Ammon's horn (tissue), 1 donor: ENCODE measurements around the gene C1orf146.
"Not testable (repeated sequence)": the region's sequence is repeated elsewhere in the genome, so short reads cannot be mapped to it uniquely, and the experiment has no call there.

Source experiments
- DNase-seq: peaks from one replicate; pipeline ENCODE4 v3.0.0-alpha.2; 2016; ENCODE audit warnings: low spot score

C1orf146 gene

DNA sequence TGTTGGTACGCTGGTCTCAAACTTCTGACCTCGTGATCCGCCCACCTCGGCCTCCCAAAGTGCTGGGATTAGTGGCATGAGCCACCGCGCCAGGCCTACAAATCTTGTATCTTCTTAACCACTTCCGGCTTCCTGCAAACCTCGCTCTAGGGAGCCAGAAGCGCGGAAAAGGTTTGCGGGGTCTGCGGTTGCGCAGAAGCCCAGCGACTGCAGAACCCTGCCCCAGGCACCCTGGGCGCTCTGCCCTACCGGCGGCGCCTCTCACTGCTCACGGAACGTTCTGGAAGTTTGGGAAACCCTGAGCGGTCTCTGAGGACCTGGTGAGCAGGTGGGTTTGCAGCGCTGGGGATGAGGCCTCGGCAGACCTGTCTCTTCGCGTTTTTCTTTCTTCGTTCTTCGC lies at the start of gene C1orf146:
Gene C1orf146 (plus strand): TSS at position 195 of the 400 bp plus-strand sequence. CDS start 13,506 bp downstream, outside the sequence.
- DNase-seq, result no peak

- DNase-seq, result peak; percentile 83
Observed at GRCh38 chr1:92168657-92169056, 49.1 kb upstream of the C1orf146 start.

DNA sequence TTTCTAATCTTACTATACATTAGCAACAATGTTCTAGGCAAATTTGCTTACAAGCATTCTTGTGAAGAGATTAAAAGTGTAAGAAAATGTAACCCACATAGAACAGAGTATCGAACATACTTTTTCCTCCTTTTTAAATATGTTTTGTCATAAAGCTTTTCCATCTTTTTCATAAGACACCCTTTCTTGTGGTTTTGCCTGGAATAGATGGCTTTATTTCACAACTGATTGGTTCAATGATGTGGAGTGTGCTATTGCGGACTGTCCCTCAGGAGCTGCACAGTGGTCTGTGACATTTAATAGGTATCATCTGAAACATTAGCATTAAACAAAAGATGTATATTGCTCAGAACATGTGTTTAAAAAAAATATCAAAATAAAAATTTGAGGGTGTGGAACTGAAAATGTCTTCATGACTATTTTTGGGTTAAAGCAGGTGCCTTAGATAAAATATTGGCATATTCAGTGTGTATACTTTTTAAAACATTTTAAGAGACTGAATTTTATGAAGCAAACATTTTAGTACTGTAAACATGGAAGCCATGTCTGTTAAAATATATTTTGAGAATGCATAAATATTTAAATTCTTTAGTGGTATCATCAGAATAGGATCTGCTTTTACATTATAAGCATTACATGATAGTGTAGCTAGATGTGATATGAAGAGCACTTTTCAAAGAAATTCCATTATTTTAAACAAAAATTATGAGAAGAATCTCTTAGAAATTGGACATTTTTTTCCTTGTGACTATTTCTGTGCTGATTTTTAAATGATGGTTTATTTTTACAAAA lies 48.3 kb upstream of the C1orf146 start:
- DNase-seq, result no peak

DNA sequence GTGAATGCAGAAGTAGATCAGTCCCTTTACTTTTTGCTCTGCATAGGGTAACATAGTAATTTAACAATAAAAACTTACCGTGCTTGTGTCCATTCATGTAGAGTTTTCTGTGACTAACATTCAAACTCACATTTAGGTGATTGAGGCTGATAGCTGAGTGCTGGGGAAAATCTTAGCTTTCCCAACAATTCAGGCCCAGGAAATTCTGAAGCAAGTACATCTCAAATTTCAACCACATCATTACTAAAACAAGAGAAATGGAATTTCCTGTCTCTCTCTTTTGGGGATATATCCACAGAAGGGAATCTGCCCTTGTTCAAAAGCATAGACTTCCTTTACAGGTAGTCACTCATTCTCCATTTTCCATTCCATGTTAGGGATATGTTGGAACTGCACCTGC lies 33.1 kb upstream of the C1orf146 start:
- no peak for DNase-seq

GRCh38 chr1:92186081-92186480 lies 31.6 kb upstream of the C1orf146 start:
- peak; percentile 11 for DNase-seq

DNA sequence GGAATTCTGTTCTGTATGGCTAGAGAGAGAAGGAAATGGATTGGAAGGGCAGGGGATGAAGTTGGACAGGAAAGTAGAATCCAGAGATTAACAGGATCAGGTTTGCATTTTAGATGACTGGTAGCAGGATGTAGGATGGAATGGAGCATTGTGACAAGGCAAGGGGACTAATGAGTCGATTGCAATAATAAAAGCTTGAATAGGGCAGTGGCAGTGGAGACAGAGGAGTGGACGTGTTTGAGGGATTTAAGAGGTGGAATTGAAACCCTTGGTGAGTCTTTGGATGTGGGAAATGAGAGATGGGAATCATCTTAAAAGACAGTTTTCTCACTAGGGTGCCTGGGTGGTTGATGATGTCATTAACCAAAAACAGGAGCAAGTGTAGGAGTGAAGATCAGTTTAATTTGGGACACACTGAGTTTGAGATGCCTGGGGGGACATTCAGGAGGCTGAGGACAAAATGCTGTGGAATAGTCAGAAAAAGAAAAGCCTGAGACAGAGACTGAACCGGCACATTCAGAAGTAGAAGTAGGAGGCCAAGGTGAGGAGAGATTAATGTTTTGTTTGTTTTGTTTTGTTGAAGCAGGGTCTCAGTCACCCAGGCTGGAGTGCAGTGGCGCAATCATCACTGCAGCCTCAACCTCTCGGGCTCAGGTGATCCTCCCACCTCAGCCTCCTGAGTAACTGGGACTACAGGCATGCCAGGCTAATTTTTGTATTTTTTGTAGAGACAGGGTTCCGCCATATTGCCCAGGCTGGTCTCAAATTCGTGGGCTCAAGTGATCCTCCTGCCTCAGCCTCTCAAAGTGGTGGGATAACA lies 29.1 kb upstream of the C1orf146 start:
- no peak for DNase-seq

GRCh38 chr1:92191726-92192125 lies 26.0 kb upstream of the C1orf146 start:
- DNase-seq, result no peak

- no peak for DNase-seq
Observed at GRCh38 chr1:92192246-92192645, 25.5 kb upstream of the C1orf146 start.

DNA sequence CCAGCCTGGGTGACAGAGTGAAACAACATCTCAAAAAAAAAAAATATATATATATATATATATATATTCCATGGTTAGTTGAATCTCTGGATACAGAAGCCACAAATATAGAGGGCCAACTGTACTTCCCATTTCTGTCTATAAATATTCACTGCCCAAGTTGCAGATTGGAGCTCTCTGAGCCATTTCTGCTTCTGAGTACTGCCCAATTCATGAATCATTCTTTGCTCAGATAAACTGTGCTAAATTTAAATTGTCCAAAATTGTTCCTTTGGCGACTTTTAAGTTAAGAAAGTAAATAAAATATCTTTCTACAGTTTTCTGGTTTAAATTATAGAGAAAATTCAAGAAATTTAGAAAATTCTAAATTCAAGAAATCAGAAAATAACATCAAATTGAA lies 23.2 kb upstream of the C1orf146 start:
- DNase-seq, result no peak

- no peak for DNase-seq
Observed at GRCh38 chr1:92201973-92202372, 15.7 kb upstream of the C1orf146 start.

DNA sequence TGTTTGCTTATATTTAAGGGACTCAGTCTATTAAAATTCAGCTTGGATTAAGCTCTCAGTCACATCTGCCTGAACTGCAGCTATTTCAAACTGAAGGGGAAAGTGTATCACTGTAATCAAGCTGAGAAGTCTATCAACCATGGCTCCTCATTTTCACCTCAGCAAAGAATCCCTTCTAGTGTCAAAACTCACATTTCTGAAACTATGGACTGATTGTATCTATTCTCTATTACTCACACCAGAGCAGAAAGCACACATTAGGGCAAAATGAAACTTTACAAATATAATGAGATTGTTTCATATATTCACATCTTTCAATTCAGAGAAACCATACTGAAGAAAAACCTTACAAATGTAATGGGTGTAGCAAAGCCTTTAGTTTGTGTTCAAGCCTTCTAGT lies 14.6 kb upstream of the C1orf146 start:
- DNase-seq, result no peak

DNA sequence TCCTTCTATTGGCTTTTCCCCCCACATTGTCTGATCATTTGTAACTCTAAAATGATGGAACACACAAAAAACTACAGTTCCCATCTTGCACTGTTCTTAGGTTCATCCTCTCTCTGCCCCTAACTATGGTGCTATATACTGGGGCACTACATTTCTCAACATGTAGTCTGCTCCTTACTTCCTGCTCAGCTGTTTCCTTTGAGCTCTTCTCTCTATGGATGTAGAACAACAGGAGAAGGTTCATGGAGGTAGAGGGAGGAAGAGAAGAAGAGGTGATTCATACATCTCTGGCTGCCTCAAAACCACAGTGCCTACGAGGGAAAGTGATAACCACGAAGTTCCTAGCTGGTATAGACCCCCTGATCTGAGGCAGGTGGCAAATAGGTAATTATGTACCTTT lies 7.0 kb upstream of the C1orf146 start:
- DNase-seq, result no peak

DNA sequence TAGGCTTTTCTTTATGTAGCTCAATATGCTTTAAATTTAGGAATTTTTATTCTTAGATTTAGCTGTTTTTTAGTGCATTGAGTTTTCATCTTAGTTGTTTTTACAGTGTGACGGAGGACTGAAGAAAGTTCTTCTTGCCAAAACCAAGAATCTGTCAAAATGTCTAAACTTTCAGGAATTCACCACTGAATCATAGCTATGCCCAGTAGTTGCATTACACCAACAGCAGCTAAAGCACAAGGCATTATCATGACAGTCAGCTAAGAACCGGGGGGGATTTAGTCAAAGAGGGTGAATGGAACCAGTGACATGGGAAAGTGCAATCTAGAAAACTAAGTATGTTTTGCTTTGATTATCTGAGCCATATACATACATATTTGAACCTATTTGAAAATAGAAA lies 6.5 kb upstream of the C1orf146 start:
- no peak for DNase-seq

- no peak for DNase-seq
Observed at GRCh38 chr1:92218559-92218958, 844 bp downstream of the C1orf146 start.

GRCh38 chr1:92219028-92219427 lies 1.3 kb downstream of the C1orf146 start:
- no peak for DNase-seq

GRCh38 chr1:92228401-92228800 lies 10.7 kb downstream of the C1orf146 start:
- DNase-seq, result no peak

- DNase-seq, result no peak
Observed at GRCh38 chr1:92230736-92231135, 13.0 kb downstream of the C1orf146 start.

- no peak for DNase-seq
Observed at GRCh38 chr1:92240034-92240433, 22.3 kb downstream of the C1orf146 start.

- DNase-seq, result no peak
Observed at GRCh38 chr1:92244376-92244775, 26.7 kb downstream of the C1orf146 start.

- not testable (repeated sequence) for DNase-seq
Observed at GRCh38 chr1:92254714-92255113, 37.0 kb downstream of the C1orf146 start.

GRCh38 chr1:92259350-92259749 lies 41.6 kb downstream of the C1orf146 start:
- DNase-seq, result no peak

- DNase-seq, result no peak
Observed at GRCh38 chr1:92262516-92262915, 44.8 kb downstream of the C1orf146 start.

DNA sequence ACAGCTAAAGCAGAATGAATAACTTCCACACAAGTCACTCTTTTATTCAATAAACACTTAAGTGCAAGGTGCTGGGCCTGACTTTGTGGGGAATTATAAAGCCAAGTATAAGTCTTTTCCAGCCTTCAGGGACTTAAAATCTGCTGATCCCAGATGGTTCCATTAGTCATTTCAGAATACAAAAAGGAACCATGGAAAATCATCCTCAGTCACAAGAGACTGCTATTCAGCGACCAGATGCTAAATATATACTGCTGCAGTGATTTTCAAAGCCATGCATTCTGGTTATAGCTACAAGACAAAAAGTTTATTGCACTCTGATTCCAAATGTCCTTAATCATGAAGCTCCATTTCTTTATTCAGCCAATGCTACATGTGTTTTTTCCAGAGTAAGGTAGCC lies 55.3 kb downstream of the C1orf146 start:
- DNase-seq, result peak; percentile 24
